ENCODE data around the gene PPP1R14B.
A peak's percentile ranks its signal among the peaks of the same experiment; 100 is the strongest.

Gene PPP1R14B, protein sequence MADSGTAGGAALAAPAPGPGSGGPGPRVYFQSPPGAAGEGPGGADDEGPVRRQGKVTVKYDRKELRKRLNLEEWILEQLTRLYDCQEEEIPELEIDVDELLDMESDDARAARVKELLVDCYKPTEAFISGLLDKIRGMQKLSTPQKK

DNA sequence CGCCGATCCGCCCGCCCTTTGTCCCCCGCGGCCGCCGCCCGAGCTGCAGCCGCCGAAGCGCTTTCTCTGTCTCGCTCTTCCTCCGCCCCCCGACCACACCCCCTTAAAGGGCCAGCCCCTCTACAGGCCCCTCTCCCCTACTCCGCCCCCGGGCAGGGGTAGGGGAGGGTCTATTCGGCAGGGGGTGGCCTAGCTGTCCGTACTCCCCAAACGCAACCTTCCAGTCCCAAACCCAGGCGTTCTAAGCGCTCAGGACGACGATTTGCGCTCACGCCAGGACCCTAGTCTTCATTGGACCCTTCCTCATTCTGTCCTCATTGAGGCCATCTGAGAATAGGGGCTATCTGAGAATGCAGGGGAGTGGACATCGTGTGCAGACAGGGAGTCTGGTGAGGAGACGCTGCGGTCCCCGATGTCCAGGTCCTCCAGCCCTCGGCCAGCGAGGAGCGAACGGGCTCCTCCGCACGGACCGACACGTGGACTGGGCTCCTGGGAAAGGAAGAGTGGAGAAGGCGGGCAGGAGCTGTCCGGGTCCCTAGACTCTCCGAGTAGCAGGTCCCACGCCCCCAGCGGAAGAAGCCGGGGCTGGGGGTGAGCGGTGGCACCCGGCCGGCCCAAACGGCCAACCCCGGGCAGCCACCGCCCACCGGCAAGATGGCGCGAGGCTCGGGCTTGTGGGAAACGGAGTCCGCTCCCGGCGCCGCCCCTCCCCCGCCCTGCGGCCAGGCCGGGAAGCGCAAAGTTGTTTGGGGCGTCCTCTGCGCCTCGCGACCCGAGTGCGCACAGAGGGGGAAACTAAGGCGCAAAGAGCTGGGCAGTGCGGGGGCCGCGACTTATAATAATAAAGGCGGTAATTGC is at the start of gene PPP1R14B:
Gene PPP1R14B, minus strand, starts transcription at position 73 of the 858 bp plus-strand sequence. CDS start 270 bp downstream, outside the sequence.
- peak; percentile 70 for DNase-seq

DNA sequence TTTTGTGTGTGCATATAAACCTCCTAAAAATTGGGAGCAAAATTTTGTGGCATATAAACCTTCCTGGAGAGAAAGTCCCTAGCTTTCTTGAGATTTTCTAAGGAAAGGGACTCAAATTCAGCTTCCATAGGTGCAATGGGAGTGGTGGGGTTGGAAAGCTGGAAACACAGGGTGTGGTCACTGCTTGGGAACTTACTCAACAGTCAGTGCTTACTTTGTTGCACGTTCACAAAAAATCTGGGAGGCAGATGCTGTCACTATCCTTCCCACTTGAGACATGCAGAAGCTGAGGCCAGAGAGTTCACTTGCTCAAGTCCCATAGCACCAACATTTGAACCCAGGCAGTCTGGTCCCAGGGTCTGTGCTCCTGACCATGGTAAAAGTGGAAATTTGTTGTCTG is 49.5 kb upstream of the PPP1R14B start:
- DNase-seq: no peak

DNA sequence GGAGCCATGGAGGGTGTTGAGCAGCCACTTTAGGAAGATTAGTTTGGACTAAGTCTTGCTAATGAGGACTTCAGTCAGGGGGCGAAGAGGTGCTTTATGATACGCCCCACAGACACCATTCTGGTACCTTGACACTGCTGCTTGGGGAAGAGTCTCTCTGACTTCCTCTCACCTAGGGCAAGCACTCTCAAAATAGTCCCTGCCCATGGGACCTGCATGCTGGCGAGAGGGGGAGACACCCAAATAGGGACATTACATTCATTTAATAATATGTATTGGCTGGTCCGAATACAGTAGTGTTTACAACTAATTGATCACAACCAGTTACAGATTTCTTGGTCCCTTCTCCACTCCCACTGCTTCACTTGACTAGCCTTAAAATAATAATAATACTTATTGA is 49.0 kb upstream of the PPP1R14B start:
- DNase-seq: no peak

DNA sequence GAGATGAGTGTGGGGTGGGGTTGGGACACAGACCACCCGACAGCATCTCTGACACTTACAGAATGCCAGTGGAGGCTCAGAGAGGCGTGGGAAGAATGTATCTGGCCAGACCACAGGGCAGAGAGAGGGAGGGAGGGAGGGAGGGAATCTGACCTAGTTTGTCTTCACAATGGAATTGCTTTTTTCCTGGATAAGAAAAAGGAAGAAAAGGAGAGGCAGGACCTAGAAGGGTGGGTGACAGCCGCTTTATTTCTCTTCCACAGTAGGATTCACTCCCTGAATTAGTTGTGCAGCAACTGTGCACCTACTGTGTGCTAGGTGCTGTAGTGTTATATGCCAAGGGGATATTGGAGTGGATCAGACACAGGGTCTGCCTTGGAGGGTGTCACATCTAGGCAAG is 48.0 kb upstream of the PPP1R14B start:
- DNase-seq: no peak

DNA sequence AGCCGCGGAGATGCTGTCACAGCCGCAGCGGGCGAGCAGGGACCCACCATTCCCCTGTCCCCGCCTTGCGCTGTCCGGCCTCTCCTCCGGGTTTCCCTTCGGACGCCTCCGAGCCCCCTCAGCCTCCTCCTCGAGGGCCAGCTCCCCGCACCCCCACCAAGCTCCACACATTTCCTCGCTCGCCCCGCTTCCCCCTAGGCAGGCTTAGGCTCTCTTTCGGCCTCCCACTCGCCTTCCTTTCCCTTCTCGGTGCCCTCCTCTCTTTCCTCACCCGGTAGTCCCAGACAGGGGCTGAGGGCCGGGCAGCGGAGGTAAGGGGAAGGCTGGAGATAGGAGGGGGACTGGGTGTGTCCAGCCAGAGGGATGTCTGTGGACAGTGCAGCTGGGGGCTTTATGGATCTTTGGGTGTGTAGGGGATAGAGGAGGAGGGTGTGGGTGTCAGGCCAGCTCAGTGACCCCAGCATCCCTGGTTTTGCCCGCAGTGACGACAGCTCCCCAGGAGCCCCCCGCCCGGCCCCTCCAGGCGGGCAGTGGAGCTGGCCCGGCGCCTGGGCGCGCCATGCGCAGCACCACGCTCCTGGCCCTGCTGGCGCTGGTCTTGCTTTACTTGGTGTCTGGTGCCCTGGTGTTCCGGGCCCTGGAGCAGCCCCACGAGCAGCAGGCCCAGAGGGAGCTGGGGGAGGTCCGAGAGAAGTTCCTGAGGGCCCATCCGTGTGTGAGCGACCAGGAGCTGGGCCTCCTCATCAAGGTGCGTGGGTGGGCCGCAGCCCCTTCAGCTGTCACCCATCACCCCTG is 45.9 kb upstream of the PPP1R14B start:
- no peak for DNase-seq

DNA sequence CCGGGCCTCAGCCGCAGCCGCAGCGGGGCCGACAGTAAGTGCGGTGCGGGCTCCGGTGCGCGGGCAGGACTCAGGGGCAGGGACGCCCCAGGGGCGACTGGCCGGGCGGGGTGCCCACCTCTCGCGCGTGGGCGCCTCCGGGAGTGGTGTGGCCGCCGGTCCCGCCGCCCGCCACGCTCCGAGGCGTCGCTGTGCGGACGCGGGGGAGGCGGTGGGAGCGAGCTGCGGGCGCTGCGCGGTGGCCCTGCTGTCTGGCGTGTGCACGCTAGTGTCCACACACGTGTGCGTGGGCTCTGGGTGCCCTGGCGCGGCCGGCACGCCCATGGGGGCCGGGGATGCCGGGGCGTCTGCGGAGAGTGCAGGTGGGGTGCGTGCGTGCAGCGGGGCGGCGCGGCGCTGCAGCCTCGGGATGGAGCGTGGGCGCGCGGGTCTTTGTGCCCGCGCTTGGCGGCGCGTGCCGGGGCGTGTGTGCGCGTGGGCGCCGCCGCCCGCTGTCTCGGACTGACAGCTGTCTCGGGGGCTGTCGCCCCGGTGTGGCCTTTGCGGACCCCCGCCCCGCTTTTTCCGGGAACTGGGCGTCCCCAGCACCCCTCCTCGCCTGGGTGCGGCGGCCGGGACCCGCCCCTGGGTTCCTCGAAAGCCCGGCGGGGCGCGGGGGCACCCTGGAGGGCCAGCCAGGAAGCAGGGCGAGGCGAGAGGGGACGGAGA is 45.2 kb upstream of the PPP1R14B start:
- no peak for DNase-seq

DNA sequence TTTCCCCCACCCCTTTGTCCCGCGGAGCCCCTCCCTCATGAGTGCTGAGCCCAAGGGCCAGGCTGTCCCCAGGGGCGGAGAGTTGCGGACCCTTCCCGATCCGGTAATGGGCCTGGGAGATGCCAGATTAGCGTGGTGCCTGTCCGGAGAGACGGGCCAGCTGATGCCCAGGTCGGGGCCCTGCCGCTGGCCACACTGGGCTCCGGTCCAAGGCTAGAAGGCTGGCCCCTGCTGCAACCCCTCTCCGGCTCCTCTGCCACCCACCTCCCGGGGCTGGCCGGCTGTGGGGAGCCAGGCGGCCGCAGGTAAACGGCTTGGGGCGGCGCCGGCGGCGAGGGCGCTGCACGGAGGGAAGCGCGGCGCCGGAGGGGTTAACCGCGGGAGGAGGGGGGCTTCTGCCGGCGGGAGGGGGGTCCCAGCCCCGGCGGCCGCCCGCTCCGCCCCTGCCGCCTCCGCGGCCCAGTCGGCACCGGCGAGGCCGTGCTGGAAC is 44.6 kb upstream of the PPP1R14B start, which contains the start of gene KCNK4:
Gene KCNK4, plus strand, starts transcription at position 41 of the 490 bp plus-strand sequence. CDS start 1,717 bp downstream, outside the sequence.
- DNase-seq: no peak

DNA sequence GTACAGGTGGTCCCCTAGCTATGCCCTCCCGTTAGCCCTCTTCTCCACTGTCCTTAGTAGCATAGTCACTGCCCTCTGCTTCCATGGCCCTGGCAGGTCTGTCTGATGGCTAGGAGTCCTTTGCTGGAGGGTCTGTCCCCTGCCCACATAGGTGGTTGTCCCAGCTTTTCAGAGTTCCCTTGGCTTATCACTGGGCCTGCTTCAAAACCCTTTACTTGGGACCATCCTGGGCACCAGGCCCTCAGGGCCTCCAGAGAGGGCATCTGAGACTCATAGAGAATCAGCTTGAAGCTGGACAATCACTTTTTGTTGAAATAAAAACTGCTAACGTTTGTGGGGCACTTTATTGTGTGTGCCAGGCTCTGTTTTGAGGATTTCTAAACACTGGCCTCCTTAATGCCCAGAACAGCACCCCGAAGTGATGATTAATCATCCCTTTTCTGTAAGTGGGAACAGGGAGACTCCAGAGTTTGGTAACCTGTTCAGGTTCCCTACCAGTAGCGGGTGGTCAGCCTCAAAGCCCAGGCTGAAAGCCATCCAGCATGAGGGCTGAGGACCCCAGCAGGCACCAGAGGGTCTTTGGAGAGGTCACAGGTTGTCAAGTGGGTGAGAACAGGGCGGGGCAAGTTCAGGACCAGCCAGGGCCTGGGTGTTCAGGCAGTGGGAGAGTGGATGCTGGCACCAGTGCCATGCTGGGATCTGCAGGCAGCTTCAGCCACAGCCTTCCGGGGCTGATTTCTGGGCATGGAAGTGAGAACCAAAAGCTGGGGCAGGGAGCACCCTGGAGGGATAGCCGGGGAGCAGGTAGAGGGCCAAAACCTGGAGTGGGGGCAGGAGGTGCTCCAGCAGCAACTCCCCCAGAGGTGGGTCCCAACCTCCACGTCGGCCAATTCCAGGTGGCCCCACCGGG is 43.9 kb upstream of the PPP1R14B start:
- DNase-seq: no peak

DNA sequence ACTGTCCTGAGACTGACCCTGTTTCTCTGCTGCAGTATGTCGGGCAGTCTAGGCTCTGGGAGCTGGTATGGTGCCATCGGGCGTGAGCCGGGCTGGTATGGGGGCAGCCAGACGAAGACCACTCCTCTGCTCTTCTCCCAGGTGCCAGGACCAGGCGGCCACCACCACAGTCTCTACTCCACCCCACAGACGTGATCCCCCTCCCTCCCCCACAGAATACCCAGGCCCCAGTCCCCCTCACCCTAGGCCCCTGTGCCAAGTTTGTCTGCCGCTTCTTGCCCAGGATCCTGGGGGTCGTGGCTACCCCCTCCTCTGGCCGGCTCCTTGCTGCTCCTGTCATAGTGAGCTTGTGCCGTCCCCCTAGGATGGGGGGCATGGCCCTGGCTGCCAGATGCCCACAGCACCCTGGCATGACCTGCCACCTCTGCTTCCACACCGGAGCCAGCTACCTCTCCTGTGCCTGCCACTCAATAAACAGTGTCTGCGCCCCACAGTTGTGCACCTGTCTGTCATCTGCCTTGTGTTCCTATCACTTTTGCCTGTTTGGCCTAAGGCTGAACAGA is 42.3 kb upstream of the PPP1R14B start:
- DNase-seq: no peak

DNA sequence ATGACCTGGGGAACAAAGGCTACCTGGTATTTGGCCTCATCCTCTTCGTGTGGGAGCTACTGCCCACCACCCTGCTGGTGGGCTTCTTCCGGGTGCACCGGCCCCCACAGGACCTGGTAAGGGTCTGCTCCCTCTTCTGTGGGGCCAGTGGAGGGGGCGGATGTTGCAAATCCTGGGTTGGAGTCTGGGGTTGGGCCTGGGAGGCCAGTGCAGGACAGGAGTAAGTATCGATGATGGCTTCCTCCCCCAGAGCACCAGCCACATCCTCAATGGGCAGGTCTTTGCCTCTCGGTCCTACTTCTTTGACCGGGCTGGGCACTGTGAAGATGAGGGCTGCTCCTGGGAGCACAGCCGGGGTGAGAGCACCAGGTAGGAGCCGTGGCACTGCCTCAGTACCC is 41.6 kb upstream of the PPP1R14B start:
- DNase-seq: no peak

DNA sequence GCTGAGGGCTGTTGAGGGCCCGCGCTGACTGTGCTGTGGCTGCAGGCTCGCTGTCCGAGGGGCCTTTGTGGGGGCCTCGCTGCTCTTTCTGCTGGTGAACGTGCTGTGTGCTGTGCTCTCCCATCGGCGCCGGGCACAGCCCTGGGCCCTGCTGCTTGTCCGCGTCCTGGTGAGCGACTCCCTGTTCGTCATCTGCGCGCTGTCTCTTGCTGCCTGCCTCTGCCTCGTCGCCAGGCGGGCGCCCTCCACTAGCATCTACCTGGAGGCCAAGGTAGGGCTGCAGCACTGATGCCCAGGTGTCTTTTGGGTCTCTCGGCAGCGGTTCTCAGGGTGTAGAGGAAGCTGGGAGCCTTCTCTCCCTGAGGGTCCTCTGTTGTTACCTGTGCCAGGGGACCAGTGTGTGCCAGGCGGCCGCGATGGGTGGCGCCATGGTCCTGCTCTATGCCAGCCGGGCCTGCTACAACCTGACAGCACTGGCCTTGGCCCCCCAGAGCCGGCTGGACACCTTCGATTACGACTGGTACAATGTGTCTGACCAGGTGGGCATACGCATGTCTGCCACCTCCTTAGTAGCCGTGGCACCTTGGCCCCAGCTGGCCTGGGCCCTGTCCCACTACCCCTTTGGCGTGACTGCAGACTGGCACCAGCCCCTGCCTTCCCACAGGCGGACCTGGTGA is 41.1 kb upstream of the PPP1R14B start:
- DNase-seq: no peak

DNA sequence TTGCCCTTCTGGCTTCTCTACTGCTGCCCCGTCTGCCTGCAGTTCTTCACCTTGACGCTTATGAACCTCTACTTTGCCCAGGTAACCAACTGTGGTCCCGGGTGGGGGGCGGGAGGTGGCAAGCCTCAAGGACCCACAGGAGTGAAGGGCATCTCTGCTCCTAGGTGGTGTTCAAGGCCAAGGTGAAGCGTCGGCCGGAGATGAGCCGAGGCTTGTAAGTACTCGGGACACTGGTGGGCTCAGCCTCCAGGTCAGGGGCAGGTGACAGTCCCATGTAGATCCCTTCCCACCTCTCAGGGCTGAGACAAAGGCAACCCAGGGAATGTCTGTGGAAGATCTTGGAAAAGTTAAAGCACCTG is 40.0 kb upstream of the PPP1R14B start:
- no peak for DNase-seq

DNA sequence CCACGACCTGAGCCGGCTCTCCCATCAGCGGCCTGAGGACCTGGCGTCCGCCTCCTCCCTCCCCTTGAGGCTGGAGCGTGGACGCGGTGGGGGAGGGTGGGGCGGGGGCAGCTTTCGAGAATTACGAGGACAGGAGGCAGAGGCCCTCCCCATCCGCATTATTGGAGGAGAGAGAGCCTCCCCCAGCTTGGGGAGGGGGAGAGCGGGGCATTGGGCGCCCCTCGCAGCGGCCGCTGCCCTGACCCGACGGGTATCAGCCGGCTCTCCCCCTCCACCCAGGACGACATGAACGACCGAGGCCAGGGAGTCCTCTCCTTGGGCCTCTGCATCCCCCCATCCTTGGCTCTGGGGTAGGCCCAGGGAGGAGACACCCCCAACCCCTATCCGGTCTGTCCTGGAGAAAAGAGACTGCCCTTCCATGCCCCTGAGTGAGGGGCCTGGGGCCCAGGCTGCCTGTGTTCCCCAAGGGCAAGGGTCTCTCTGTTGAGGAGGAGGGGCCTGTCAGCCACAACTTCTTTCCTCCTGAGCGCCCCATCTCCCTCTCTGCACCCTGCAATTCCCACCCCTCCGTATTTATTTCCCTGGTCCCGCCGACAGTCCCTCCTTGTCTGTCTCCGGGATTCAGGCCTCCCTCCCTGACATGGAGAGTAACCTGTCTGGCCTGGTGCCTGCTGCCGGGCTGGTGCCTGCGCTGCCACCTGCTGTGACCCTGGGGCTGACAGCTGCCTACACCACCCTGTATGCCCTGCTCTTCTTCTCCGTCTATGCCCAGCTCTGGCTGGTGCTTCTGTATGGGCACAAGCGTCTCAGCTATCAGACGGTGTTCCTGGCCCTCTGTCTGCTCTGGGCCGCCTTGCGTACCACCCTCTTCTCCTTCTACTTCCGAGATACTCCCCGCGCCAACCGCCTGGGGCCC is 39.4 kb upstream of the PPP1R14B start:
- no peak for DNase-seq

DNA sequence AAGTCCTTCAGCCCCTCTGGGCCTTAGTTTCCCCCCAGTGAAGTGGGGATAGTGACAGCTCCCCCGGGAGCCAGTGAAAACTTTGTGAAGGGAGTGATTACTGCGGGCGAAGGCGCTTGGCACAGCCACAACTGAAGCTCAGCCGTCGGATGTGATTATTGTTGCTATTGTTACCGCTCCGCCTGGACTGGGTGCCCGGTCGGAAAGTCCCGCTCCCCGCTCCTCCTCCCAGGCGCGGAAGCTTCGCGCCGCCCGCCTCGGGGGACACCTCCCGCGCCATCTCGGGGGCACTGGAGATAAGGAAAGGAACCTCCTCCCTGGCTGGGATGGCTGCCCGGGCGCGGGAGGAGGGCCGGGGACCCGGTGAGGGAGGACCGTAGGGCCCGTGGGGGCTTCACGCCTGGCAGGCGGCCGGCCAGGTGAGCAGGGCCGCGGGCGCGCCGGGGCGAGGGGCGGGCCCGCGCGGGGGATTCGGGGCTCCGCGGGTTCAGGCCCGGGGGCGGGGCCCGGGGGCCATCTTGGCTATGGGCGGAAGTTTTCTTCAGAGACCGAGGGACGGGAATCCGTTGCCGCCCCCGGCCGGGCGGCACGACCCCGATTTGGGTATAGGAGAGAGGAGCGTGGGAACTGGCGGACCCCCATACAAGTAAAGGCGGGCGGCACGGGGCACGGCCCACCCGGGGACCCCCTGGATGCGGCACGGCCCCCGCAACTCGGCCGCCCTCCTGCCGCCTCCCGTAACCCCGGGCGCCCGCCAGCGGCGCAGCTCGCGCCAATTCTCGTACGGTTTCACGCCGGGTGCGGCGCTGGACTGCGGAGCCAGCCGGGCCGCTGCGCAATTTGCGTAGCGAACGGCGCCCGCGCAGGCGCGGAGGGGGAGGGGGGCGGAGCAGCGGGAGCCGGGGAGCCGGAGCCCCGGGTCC is 38.5 kb upstream of the PPP1R14B start, which contains the start of gene GPR137:
Gene GPR137, plus strand, starts transcription at position 887 of the 923 bp plus-strand sequence. CDS start 677 bp downstream, outside the sequence.
- DNase-seq: peak; percentile 85

DNA sequence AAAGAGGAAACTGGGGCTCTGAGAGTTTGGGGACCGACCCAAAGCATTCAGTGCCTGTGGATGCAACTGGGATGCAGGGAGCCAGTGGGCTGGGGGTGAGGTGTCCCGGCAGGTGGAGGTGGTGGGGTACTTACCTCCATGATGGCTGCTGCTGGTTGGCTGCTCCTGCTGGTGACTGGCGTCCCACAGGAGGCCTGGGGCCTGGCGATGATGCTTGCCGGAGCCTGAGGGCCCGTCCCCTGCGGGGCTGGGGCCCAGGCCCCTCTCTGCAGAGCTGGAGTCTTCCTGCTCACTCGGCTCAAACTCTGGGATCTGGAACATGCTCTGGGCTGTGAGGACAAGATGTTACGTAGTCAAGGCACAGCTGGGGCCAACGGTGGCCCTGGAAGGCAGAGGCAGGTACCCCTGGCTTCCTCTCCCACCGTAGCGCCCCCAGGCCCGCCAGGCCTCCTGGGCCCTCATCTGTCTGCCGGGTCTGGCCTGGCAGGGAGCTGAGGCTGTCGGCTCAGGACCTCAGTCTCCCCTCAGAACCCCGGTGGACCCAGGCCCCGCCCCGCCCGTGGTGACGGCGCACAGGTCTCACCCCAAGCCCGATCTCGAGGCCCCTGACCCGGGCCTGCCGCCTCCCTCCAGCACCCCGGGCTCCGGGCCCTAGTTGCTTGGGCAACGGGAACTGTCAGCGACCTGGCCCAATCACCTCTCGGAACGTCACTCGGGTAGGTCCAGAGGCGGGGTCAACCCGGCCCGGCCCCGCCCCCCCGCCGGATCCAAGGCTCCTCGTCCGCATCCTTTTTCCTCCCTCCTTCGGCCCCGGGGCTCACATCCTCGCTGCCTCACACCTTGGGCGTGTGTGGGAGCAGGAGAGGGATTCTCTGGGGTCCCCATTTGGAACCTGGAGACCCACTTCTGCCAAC is 37.6 kb upstream of the PPP1R14B start, which contains the start of gene BAD:
Gene BAD, minus strand, starts transcription at position 618 of the 914 bp plus-strand sequence. Its CDS starts 297 bp downstream, at position 321.
- peak; percentile 89 for DNase-seq

DNA sequence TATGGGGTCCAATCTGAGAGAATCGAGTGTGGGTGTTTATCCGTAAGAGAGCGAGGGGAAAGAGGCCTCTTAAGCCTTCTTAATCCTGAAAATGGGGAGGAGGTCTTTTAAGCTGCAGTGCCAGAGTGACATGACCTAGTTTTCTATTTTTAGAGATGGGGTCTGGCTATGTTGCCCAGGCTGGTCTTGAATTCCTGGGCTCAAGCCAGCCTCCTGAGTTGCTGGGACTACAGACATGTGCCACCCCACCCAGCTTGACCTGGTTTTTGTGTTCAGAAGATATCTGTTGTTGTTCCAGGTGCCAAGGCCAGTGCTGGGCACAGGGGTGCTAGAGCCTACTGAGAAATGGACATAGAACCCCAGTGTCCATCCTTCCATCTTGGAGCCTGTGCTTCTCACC is 36.3 kb upstream of the PPP1R14B start:
- no peak for DNase-seq
